Upper lobe of left lung (tissue), 6 donors: ENCODE data around the gene NEURL1. TPM values are rescaled to one million over a fixed set of nuclear protein-coding genes. Genes with fewer than 3 reads are reported as not detected.

Experiments
- ATAC-seq, 2 donors: fragments of 200-7000 bp; cut with Tn5 transposase; one replicate each; pipeline ENCODE4 v1.9.1; 2022; ENCODE audit warnings: mild to moderate bottlenecking in 2 of 2, moderate library complexity in 2 of 2; ENCODE audit not compliant: low FRiP score in 2 of 2
- DNase-seq, 2 donors: peaks; one replicate each; pipeline ENCODE4 v3.0.0-alpha.2; 2019 to 2020
- H3K27ac ChIP-seq, 4 donors: fragments of 200-600 bp; sonication (generic); one replicate each; pipeline ENCODE4 v1.5.1; 2016 to 2019
- H3K27me3 ChIP-seq, 4 donors: fragments of 200-600 bp; sonication (generic); one replicate each; pipeline ENCODE4 v1.5.1; 2017 to 2019
- H3K36me3 ChIP-seq, 4 donors: fragments of 200-600 bp; sonication (generic); one replicate each; pipeline ENCODE4 v1.5.1; 2016 to 2019
- H3K4me1 ChIP-seq, 4 donors: fragments of 200-600 bp; sonication (generic); one replicate each; pipeline ENCODE4 v1.5.1; 2018 to 2019
- H3K4me3 ChIP-seq, 4 donors: fragments of 200-600 bp; sonication (generic); one replicate each; pipeline ENCODE4 v1.5.1; 2017 to 2019; ENCODE audit warnings: mild to moderate bottlenecking in 2 of 4, moderate library complexity in 1 of 4
- H3K9me3 ChIP-seq, 4 donors: fragments of 200-600 bp; sonication (generic); one replicate each; pipeline ENCODE4 v1.5.1; 2018 to 2019
- CTCF ChIP-seq, 6 experiments: fragments of 450-650 bp in 4 of 6; fragments of 200-600 bp in 2 of 6; sonication (generic) in 2 of 6; IDR thresholded peaks; one replicate each; pipeline ENCODE4 v1.5.1; 2016 to 2019; ENCODE audit warnings: antibody characterized with exemption in 6 of 6
- EP300 ChIP-seq, 4 donors: sonication (generic); formaldehyde crosslinking; IDR thresholded peaks; one replicate each; pipeline ENCODE4 v1.5.1; 2017; ENCODE audit warnings: antibody characterized with exemption in 4 of 4, control low read depth in 2 of 4
- POLR2A ChIP-seq, 4 donors: fragments of 450-650 bp; IDR thresholded peaks; one replicate each; pipeline ENCODE4 v1.5.1; 2016 to 2017; ENCODE audit warnings: antibody characterized with exemption in 4 of 4, mild to moderate bottlenecking in 2 of 4
- POLR2AphosphoS5 ChIP-seq, 2 donors: sonication (generic); formaldehyde crosslinking; IDR thresholded peaks; one replicate each; pipeline ENCODE4 v1.5.1; 2017; ENCODE audit warnings: antibody characterized with exemption in 2 of 2
- WGBS, 2 donors: methylation state at CpG; one replicate each; pipeline ENCODE4 v1.1.5; 2017 to 2018; 5-methylcytosine and 5-hydroxymethylcytosine counted together
- total RNA-seq, 6 donors: library from RNA; depleted of rRNA in 4 of 6; stranded (reverse); fragments of >200 nt in 4 of 6; gene quantifications; one replicate each; pipeline versions ENCODE4 v1.1.0 to v1.2.1, GENCODE V29; 2016 to 2021
- donor health status: DM: no; HTN: no; CAD: no; lungs with moderate emphysema.
- donor health status: DM: no; HTN: yes; CAD: no; lungs with severe emphysema.

Gene NEURL1
- total RNA-seq, 6 donors from 2014 or later = 0.22 to 1.1 (median 0.80) TPM; not detected in 1

GRCh38 chr10:103551619-103552602 is 58.4 kb downstream of the NEURL1 start:
- TF ChIP-seq POLR2A (IDR thresholded peaks at IDR 0.05) (no peak), POLR2AphosphoS5 (IDR thresholded peaks at IDR 0.05) (peak in 1 of 2 donors; percentile 41), EP300 (IDR thresholded peaks at IDR 0.05) (no peak), CTCF (IDR thresholded peaks at IDR 0.05) (no peak)
- peak in 1 of 2 donors; percentile 65 for ATAC-seq
- Histone ChIP-seq H3K36me3 (no peaks in the 10 kb centered on the region), H3K4me3 (no peak overlapping the region), H3K27ac (no peak overlapping the region), H3K27me3 (peaks cover 0 to 6% (median 0%) of the 10 kb centered on the region in 4 donors), H3K4me1 (peaks cover 7 to 16% (median 10%) of the 10 kb centered on the region in 4 donors), H3K9me3 (no peaks in the 10 kb centered on the region)
- WGBS, 2 donors = 42 to 52% methylated on average over 8 to 10 of the region's 10 CpGs
- DNase-seq = peak in 1 of 2 donors; percentile 46

GRCh38 chr10:103552856-103553742 is 59.6 kb downstream of the NEURL1 start:
- Histone ChIP-seq H3K27me3 (peaks cover 0 to 6% (median 0%) of the 10 kb centered on the region in 4 donors), H3K27ac (no peak overlapping the region), H3K9me3 (no peaks in the 10 kb centered on the region), H3K4me3 (no peak overlapping the region), H3K36me3 (no peaks in the 10 kb centered on the region), H3K4me1 (peaks cover 7 to 16% (median 10%) of the 10 kb centered on the region in 4 donors)
- TF ChIP-seq EP300 (IDR thresholded peaks at IDR 0.05) = no peak
- TF ChIP-seq CTCF (IDR thresholded peaks at IDR 0.05) = no peak
- TF ChIP-seq POLR2AphosphoS5 (IDR thresholded peaks at IDR 0.05) = no peak
- TF ChIP-seq POLR2A (IDR thresholded peaks at IDR 0.05) = no peak
- DNase-seq = no peak
- 86 to 92% methylated on average over 14 to 20 of the region's 20 CpGs for WGBS, 2 donors
- no peak for ATAC-seq

- WGBS, 2 donors = 86 to 91% methylated on average over 8 of the region's 8 CpGs
- TF ChIP-seq CTCF (IDR thresholded peaks at IDR 0.05) (no peak), POLR2AphosphoS5 (IDR thresholded peaks at IDR 0.05) (no peak), EP300 (IDR thresholded peaks at IDR 0.05) (no peak), POLR2A (IDR thresholded peaks at IDR 0.05) (no peak)
- Histone ChIP-seq H3K4me1 (peaks cover 7 to 16% (median 10%) of the 10 kb centered on the region in 4 donors), H3K36me3 (no peaks in the 10 kb centered on the region), H3K27me3 (peaks cover 0 to 6% (median 3%) of the 10 kb centered on the region in 4 donors), H3K4me3 (no peak overlapping the region), H3K9me3 (no peaks in the 10 kb centered on the region), H3K27ac (no peak overlapping the region)
- DNase-seq (no peak), ATAC-seq (no peak)
Measured at GRCh38 chr10:103553743-103554487, 60.4 kb downstream of the NEURL1 start.
